Astrocyte of the cerebellum (primary cell): ENCODE measurements around the gene EGFR.
A peak's percentile ranks its signal among the peaks of the same experiment; 100 is the strongest.

ENCODE experiments used
- DNase-seq: peaks from one replicate; pipeline ENCODE4 v3.0.0-alpha.2; 2011; ENCODE audit warnings: low read depth
- H3K4me3 ChIP-seq: 2 replicates; pipeline ENCODE4 v1.5.1; 2011; ENCODE audit warnings: mild to moderate bottlenecking, low read depth, low read length, moderate library complexity
- CTCF ChIP-seq: IDR thresholded peaks from 2 replicates; pipeline ENCODE4 v1.5.1; 2012; ENCODE audit warnings: low read length, low read depth, moderate library complexity, mild to moderate bottlenecking; ENCODE audit errors: missing control alignments
- in situ Hi-C: cut with HindIII; loops from 2 replicates; pipeline ENCODE4 v1.10.0; 2017; ENCODE audit warnings: low sequenced_read_pairs

EGFR gene

GRCh38 chr7:55006499-55006898 lies 12.3 kb upstream of the EGFR start:
- in situ Hi-C loops = no loop called here
- no peak for TF ChIP-seq CTCF
- DNase-seq = no peak
- H3K4me3 ChIP-seq = no peak overlapping the region

- in situ Hi-C loops = no loop called here
- DNase-seq = no peak
- TF ChIP-seq CTCF = no peak
- no peak overlapping the region for H3K4me3 ChIP-seq
Observed at GRCh38 chr7:55013851-55014250, 5.0 kb upstream of the EGFR start.

- no peak for TF ChIP-seq CTCF
- in situ Hi-C loops = no loop called here
- no peak for DNase-seq
- H3K4me3 ChIP-seq = no peak overlapping the region
Observed at GRCh38 chr7:55016061-55016745, 2.6 kb upstream of the EGFR start.

GRCh38 chr7:55016746-55017090 lies 2.1 kb upstream of the EGFR start:
- TF ChIP-seq CTCF = no peak
- in situ Hi-C loops = no loop called here
- no peak overlapping the region for H3K4me3 ChIP-seq
- no peak for DNase-seq

- no peak overlapping the region for H3K4me3 ChIP-seq
- no peak for TF ChIP-seq CTCF
- in situ Hi-C loops = no loop called here
- no peak for DNase-seq
Observed at GRCh38 chr7:55017841-55018240, 976 bp upstream of the EGFR start.

GRCh38 chr7:55019191-55019690 lies 424 bp downstream of the EGFR start:
- DNase-seq = no peak
- in situ Hi-C loops = no loop called here
- H3K4me3 ChIP-seq = peak overlapping the region; percentile 83
- TF ChIP-seq CTCF = no peak
